Astrocyte of the cerebellum (primary cell): ENCODE data around the gene POLR2I.

ENCODE experiments used
- DNase-seq: peaks from one replicate; pipeline ENCODE4 v3.0.0-alpha.2; 2011; ENCODE audit warnings: low read depth
- H3K4me3 ChIP-seq: 2 replicates; pipeline ENCODE4 v1.5.1; 2011; ENCODE audit warnings: mild to moderate bottlenecking, low read depth, low read length, moderate library complexity
- in situ Hi-C: cut with HindIII; loops from 2 replicates; pipeline ENCODE4 v1.10.0; 2017; ENCODE audit warnings: low sequenced_read_pairs
- TF ChIP-seq, protein P1 (sequence below): IDR thresholded peaks from 2 replicates; pipeline ENCODE4 v1.5.1; 2012; ENCODE audit warnings: low read length, low read depth, moderate library complexity, mild to moderate bottlenecking; ENCODE audit errors: missing control alignments

Gene POLR2I

DNA sequence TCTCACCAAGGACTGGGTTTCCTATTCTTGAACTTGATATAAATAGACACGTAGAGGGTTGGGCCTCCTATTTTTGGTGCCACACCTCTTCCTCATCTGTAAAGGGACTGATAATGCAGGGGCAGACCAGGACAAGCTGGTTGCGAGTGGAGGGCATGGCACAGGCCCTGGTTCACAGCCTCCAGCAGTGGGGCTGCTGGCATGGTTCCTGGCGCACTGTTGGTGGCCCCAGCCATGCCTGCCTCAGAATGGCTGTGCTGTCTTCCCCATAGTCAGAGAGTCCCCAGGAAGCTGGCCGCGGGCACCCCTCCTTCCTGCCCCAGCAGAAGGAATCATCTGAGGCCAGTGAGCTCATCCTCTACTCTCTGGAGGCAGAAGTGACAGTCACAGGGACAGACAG lies 14.2 kb downstream of the POLR2I start:
- DNase-seq: no peak
- H3K4me3 ChIP-seq: no peak overlapping the region
- in situ Hi-C loops: no loop called here
- TF ChIP-seq, protein P1, sequence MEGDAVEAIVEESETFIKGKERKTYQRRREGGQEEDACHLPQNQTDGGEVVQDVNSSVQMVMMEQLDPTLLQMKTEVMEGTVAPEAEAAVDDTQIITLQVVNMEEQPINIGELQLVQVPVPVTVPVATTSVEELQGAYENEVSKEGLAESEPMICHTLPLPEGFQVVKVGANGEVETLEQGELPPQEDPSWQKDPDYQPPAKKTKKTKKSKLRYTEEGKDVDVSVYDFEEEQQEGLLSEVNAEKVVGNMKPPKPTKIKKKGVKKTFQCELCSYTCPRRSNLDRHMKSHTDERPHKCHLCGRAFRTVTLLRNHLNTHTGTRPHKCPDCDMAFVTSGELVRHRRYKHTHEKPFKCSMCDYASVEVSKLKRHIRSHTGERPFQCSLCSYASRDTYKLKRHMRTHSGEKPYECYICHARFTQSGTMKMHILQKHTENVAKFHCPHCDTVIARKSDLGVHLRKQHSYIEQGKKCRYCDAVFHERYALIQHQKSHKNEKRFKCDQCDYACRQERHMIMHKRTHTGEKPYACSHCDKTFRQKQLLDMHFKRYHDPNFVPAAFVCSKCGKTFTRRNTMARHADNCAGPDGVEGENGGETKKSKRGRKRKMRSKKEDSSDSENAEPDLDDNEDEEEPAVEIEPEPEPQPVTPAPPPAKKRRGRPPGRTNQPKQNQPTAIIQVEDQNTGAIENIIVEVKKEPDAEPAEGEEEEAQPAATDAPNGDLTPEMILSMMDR: no peak

- in situ Hi-C loops: no loop called here
- no peak for DNase-seq
- no peak overlapping the region for H3K4me3 ChIP-seq
- TF ChIP-seq, protein P1: no peak
Measured at GRCh38 chr19:36099166-36099785, 15.4 kb downstream of the POLR2I start.

GRCh38 chr19:36097036-36097435 lies 17.6 kb downstream of the POLR2I start:
- in situ Hi-C loops: no loop called here
- no peak for DNase-seq
- TF ChIP-seq, protein P1: no peak
- H3K4me3 ChIP-seq: no peak overlapping the region

DNA sequence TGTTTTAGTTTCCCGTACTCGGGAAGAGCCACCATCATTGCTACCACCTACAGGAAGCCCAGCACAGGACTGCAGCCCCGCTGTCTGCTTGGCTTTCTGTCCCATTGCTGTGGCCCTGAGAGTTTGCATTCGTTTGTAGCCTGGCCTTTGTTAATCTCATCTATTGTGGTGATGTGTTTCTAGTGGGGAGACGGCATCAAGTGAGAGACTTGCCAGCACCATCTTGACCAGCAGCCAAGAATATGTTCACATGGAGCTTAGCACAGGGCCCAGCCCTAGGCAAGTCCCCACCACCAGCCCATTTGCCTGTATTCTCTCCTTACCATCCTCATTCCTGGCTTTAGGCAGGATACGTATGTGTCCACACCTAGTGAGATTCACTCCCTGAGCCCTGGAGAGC lies 21.0 kb downstream of the POLR2I start:
- in situ Hi-C loops: no loop called here
- TF ChIP-seq, protein P1: no peak
- no peak overlapping the region for H3K4me3 ChIP-seq
- DNase-seq: no peak

DNA sequence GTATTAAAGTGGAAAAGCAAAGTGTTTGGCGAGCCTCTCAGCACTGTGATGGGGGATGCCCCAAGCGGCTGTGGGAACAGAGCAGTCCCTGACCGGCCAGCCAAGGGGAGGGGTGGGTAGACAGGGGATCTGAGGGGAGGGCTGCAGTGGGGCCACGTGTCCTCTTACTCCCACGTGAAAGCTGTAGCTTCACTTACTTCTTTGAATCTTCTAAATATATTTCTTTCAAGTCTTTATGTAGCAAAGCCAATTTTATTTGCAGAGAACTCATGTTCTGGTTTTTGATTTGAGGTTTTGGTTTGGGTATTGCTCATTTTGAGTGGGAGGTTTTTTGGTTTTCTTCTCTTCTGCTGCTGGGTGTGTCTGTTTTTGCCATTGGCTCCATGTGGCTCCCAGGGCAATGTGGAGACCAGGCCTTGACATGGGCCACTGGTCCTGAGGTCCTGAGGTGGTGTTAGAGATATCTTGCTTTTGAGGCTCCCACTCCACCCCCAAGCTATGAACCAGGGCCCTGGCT lies 21.5 kb downstream of the POLR2I start:
- DNase-seq: no peak
- TF ChIP-seq, protein P1: no peak
- in situ Hi-C loops: no loop called here
- H3K4me3 ChIP-seq: no peak overlapping the region

- TF ChIP-seq, protein P1: no peak
- DNase-seq: no peak
- H3K4me3 ChIP-seq: no peak overlapping the region
- in situ Hi-C loops: no loop called here
Measured at GRCh38 chr19:36092566-36092965, 22.1 kb downstream of the POLR2I start.
